Measurements from ENCODE around the gene LCLAT1.

- no peak for TF ChIP-seq CTCF (conservative IDR thresholded peaks at IDR 0.05 in 1 of 2, IDR thresholded peaks at IDR 0.05 in 1 of 2; ENCODE audit: extremely low read depth in 1 of 2, insufficient read depth in 1 of 2, low read depth in 1 of 2, low read length in 2 of 2)
- TF ChIP-seq EZH2 (IDR thresholded peaks at IDR 0.05; ENCODE audit: borderline replicate concordance, low read length), result no peak
These were observed 175.4 kb downstream of the LCLAT1 start for GRCh38 chr2:30622452-30622851.

Measured in mammary epithelial cell (primary cell).